ENCODE data around the gene CHRM3.

Gene CHRM3

DNA sequence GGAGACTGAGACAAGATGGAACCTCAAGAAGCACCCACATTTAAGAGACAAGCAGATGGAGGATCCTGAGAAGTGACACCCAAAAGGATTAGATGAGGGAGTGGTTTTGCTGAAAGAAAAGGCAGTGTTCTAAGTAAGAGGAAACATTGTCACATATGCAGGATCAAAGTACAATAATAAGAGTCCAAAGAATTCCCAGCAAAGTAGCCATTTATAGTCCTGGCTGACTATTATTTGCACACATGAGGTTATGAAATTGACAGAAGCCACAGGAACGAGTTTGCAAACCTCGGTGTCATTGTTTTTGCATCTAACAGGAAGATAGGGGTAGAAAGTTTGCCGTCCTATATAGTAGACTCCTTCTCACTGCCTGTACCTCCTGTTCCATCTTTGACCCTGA is 41.3 kb downstream of the CHRM3 start:
- TF ChIP-seq, protein P1, sequence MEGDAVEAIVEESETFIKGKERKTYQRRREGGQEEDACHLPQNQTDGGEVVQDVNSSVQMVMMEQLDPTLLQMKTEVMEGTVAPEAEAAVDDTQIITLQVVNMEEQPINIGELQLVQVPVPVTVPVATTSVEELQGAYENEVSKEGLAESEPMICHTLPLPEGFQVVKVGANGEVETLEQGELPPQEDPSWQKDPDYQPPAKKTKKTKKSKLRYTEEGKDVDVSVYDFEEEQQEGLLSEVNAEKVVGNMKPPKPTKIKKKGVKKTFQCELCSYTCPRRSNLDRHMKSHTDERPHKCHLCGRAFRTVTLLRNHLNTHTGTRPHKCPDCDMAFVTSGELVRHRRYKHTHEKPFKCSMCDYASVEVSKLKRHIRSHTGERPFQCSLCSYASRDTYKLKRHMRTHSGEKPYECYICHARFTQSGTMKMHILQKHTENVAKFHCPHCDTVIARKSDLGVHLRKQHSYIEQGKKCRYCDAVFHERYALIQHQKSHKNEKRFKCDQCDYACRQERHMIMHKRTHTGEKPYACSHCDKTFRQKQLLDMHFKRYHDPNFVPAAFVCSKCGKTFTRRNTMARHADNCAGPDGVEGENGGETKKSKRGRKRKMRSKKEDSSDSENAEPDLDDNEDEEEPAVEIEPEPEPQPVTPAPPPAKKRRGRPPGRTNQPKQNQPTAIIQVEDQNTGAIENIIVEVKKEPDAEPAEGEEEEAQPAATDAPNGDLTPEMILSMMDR (IDR thresholded peaks at IDR 0.05; ENCODE audit: low read depth, low read length), result no peak

DNA sequence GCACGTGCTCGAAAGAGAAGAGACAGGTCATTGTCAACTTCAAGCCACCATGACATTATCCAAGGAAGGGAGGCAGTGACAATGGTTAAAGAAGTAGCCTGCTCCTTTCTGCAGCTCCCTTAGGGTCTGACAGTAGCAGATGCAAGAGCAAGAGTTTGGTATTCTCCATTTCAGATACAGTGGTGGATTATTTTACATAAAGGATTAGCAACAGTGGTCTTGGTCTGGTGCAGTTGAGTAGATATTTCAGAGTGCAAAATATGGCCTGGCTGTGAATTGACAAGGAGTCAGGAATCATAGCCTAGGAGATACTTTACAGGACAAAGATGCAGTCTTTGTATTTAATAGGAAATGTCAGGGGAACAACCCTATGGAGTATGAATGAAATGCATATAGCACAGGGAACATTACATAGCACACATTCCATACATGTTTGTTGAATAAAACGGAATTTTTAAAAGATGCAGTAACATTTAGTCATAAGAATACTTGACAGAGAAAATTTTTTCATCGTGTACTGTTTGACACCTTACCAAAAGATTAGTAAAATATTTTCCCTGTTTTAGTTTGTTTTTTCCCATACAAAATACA is 41.8 kb downstream of the CHRM3 start:
- H3K4me3 ChIP-seq (ENCODE audit: low read depth, low read length), result no peak overlapping the region
- no peaks in the 10 kb centered on the region for H3K27me3 ChIP-seq (ENCODE audit: insufficient read depth, low read depth, severe bottlenecking)
- H3K27ac ChIP-seq, result no peak overlapping the region
- no peaks in the 10 kb centered on the region for H3K9me3 ChIP-seq (ENCODE audit: severe bottlenecking)
- no peaks in the 10 kb centered on the region for H3K36me3 ChIP-seq
- no peak for DNase-seq
- TF ChIP-seq, protein P1 (IDR thresholded peaks at IDR 0.05; ENCODE audit: low read depth, low read length), result no peak

More for the DNA sequence above, 41.3 kb downstream of the CHRM3 start:
- H3K9me3 ChIP-seq (ENCODE audit: severe bottlenecking), result no peaks in the 10 kb centered on the region
- DNase-seq, result no peak
- no peak overlapping the region for H3K27ac ChIP-seq
- H3K27me3 ChIP-seq (ENCODE audit: insufficient read depth, low read depth, severe bottlenecking), result no peaks in the 10 kb centered on the region
- no peak overlapping the region for H3K4me3 ChIP-seq (ENCODE audit: low read depth, low read length)
- no peaks in the 10 kb centered on the region for H3K36me3 ChIP-seq

DNA sequence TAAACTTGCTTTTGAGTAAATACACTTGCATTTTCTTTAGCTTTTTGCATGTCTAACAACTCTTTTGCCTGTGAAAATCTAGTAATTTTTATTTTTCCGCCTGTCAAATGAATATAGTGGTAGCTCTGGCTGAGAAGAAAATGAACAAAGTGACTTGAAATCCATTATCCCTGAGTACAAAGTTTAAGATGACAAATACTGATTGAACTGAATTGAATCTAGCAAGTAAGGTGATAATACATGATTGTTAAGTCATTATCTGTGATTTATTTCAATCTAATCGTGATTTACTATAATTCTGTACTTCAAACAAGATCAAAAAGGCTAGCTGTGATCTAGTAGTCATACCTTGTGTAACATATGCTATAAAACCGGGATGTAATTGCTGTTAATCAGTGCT is 42.8 kb downstream of the CHRM3 start:
- H3K4me3 ChIP-seq (ENCODE audit: low read depth, low read length), result no peak overlapping the region
- TF ChIP-seq, protein P1 (IDR thresholded peaks at IDR 0.05; ENCODE audit: low read depth, low read length), result no peak
- H3K36me3 ChIP-seq, result no peaks in the 10 kb centered on the region
- no peak overlapping the region for H3K27ac ChIP-seq
- no peaks in the 10 kb centered on the region for H3K27me3 ChIP-seq (ENCODE audit: insufficient read depth, low read depth, severe bottlenecking)
- no peak for DNase-seq
- no peaks in the 10 kb centered on the region for H3K9me3 ChIP-seq (ENCODE audit: severe bottlenecking)

DNA sequence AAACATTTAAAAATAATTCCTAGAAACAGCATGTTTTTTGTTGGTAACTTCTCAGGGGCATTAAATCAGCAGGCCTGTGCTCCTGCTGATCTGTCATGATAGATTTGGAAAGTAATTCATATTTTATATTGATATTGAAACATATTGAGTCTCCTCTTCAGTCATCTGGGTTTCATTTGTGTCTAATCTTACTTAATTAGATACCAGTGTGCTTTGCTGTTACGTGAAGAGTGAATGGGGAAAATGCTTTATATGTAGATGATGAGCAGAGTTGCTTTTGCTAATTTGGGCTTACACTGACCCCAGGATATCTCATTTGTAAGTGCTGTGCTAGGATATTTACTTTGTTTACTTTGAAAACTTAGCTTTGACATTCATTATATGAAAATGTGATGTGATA is 45.9 kb downstream of the CHRM3 start:
- Histone ChIP-seq H3K9me3 (ENCODE audit: severe bottlenecking) (no peaks in the 10 kb centered on the region), H3K27me3 (ENCODE audit: insufficient read depth, low read depth, severe bottlenecking) (no peaks in the 10 kb centered on the region), H3K36me3 (no peaks in the 10 kb centered on the region), H3K27ac (no peak overlapping the region), H3K4me3 (ENCODE audit: low read depth, low read length) (no peak overlapping the region)
- TF ChIP-seq, protein P1 (IDR thresholded peaks at IDR 0.05; ENCODE audit: low read depth, low read length), result no peak
- no peak for DNase-seq

GRCh38 chr1:239434181-239434580 is 47.8 kb downstream of the CHRM3 start:
- no peaks in the 10 kb centered on the region for H3K9me3 ChIP-seq (ENCODE audit: severe bottlenecking)
- TF ChIP-seq, protein P1 (IDR thresholded peaks at IDR 0.05; ENCODE audit: low read depth, low read length), result no peak
- H3K36me3 ChIP-seq, result no peaks in the 10 kb centered on the region
- no peak overlapping the region for H3K4me3 ChIP-seq (ENCODE audit: low read depth, low read length)
- no peak overlapping the region for H3K27ac ChIP-seq
- H3K27me3 ChIP-seq (ENCODE audit: insufficient read depth, low read depth, severe bottlenecking), result no peaks in the 10 kb centered on the region
- no peak for DNase-seq
